Prostate gland (tissue), 2 donors: ENCODE data around the gene HOXD9. TPM values are rescaled to one million over a fixed set of nuclear protein-coding genes. Genes with fewer than 3 reads are reported as not detected.

Source experiments
- DNase-seq: peaks from one replicate; pipeline ENCODE4 v3.0.0-alpha.2; 2019; ENCODE audit warnings: low spot score
- H3K27ac ChIP-seq, 2 donors: fragments of 200-600 bp; sonication (generic); 2 replicates each; pipeline ENCODE4 v1.5.1; 2017 to 2019
- H3K27me3 ChIP-seq: fragments of 200-600 bp; sonication (generic); replicated peaks from 2 replicates; pipeline ENCODE4 v1.5.1; 2019; ENCODE audit not compliant: insufficient read depth
- H3K36me3 ChIP-seq, 2 donors: fragments of 200-600 bp; sonication (generic); 1 replicate in 1 of 2; 2 replicates in 1 of 2; pipeline versions ENCODE4 v1.5.1 to v1.8.1; 2017 to 2019
- H3K4me1 ChIP-seq: fragments of 200-600 bp; sonication (generic); replicated peaks from 2 replicates; pipeline ENCODE4 v1.5.1; 2019
- H3K4me3 ChIP-seq, 2 donors: fragments of 200-600 bp; sonication (generic); 2 replicates each; pipeline ENCODE4 v1.5.1; 2017 to 2019
- H3K9me3 ChIP-seq: fragments of 200-600 bp; sonication (generic); 2 replicates; pipeline ENCODE4 v1.5.1; 2017
- POLR2A ChIP-seq: fragments of 450-650 bp; IDR thresholded peaks from one replicate; pipeline ENCODE4 v1.6.1; 2016; ENCODE audit warnings: antibody characterized with exemption, mild to moderate bottlenecking
- POLR2AphosphoS5 ChIP-seq: sonication (generic); formaldehyde crosslinking; IDR thresholded peaks from one replicate; pipeline ENCODE4 v1.6.1; 2017; ENCODE audit warnings: antibody characterized with exemption
- WGBS: methylation state at CpG from one replicate; pipeline ENCODE4 v1.1.5; 2018; 5-methylcytosine and 5-hydroxymethylcytosine counted together
- intact Hi-C: fragments of 100-400 bp; cut with DNase I; formaldehyde crosslinking; loops from one replicate; pipeline ENCODE4 v1.14.2; 2022
- total RNA-seq, 2 donors: library from RNA; depleted of rRNA; stranded (reverse); fragments of >200 nt; gene quantifications; one replicate each; pipeline ENCODE4 v1.1.0, GENCODE V29; 2016
- TF ChIP-seq, protein P1 (sequence below), 4 experiments: fragments of 200-600 bp in 2 of 4; fragments of 450-650 bp in 2 of 4; sonication (generic) in 2 of 4; IDR thresholded peaks; 1 replicate in 3 of 4; 2 replicates in 1 of 4; pipeline ENCODE4 v1.5.1; 2016 to 2019; ENCODE audit warnings: antibody characterized with exemption in 4 of 4, mild to moderate bottlenecking in 2 of 4, moderate library complexity in 2 of 4

Gene HOXD9
- total RNA-seq, 2 donors from 2014 or later: 5.9 to 29.1 TPM

DNA sequence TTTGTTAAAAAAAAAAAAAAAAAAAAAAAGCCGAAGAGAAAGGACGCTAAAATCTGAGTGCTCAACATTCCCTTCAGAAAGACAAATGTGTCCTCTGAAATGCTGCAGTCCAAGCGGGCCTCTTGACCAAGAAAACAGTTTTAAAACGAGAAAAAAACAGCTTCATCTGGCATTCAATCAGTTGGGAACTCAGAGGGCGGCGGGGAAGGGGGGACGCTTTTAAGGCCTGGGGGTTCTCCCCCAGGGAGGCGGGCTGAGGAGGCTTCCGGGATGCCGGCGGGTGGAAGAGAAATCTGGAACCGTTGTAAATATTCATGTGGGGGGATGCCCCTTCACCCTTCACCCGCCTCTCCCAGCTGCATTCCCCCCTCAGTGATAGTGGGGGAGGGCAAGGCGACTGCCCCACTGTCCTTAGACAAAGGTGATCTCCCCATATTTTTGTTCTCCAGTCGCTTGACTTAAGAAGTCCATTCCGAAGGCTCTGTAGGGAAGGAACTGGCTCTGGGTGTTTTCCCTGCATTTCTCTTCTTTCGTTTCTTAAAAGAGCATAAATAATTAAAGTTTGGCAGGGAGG lies 18.7 kb upstream of the HOXD9 start:
- Histone ChIP-seq H3K4me1 (no peaks in the 10 kb centered on the region), H3K36me3 (no peaks in the 10 kb centered on the region), H3K9me3 (no peaks in the 10 kb centered on the region), H3K27ac (peak overlapping the region; percentile 87 to 89), H3K27me3 (peaks cover 22% of the 10 kb centered on the region), H3K4me3 (peak overlapping the region; percentile 32 to 45)
- DNase-seq: peak; percentile 13
- no peak for TF ChIP-seq POLR2A
- intact Hi-C loops: no loop called here
- WGBS: 13% methylated on average over 17 of the region's 17 CpGs

DNA sequence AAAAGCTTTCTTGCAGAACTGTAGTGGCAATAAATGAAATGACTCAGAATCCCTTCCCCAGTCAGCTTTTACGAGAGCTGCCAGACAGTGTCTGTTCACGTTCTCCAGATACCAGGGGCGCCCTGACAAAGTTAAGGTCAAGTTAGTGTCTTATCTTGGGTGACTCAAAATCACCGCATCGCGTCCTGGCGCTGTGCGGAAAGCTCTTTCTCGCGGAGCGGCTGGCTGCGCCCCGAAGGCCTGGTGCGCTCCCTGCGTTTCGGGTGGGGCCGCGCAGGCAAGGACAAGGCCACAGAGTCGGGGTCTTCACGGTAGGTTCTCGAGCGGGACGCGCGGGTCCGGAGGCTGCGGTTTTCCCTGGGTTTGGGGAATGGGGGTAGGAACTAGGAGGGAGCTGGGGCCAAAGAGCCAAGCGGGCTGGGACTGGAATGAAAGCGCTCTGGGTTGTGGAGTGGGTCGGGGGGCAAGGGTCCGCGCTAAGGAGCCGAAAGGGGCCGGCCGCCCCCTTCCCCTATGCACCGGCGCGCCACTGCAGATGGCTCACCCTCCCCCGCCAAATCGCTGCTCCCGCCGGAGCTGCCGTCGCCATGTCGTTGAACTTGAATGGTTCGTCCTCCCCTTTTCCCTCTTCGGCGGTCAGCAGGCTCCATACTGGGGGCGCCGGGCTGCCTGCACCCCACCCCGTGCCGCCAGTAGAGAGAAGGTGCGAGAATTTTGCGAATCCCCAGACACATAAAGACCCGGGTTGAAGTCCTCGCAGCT lies 18.0 kb upstream of the HOXD9 start:
- TF ChIP-seq POLR2A: peak; percentile 40
- peak; percentile 23 for TF ChIP-seq POLR2AphosphoS5
- TF ChIP-seq, protein P1, sequence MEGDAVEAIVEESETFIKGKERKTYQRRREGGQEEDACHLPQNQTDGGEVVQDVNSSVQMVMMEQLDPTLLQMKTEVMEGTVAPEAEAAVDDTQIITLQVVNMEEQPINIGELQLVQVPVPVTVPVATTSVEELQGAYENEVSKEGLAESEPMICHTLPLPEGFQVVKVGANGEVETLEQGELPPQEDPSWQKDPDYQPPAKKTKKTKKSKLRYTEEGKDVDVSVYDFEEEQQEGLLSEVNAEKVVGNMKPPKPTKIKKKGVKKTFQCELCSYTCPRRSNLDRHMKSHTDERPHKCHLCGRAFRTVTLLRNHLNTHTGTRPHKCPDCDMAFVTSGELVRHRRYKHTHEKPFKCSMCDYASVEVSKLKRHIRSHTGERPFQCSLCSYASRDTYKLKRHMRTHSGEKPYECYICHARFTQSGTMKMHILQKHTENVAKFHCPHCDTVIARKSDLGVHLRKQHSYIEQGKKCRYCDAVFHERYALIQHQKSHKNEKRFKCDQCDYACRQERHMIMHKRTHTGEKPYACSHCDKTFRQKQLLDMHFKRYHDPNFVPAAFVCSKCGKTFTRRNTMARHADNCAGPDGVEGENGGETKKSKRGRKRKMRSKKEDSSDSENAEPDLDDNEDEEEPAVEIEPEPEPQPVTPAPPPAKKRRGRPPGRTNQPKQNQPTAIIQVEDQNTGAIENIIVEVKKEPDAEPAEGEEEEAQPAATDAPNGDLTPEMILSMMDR (IDR thresholded peaks at IDR 0.05): peak in 2 of 4 experiments; percentile 13
- H3K9me3 ChIP-seq: no peaks in the 10 kb centered on the region
- 4% methylated on average over 56 of the region's 56 CpGs for WGBS
- no peaks in the 10 kb centered on the region for H3K4me1 ChIP-seq
- intact Hi-C loops: no loop called here
- peaks cover 21% of the 10 kb centered on the region for H3K27me3 ChIP-seq
- DNase-seq: no peak
- peak overlapping the region; percentile 87 to 89 for H3K27ac ChIP-seq
- H3K4me3 ChIP-seq: peak overlapping the region; percentile 32 to 45
- H3K36me3 ChIP-seq: no peaks in the 10 kb centered on the region

DNA sequence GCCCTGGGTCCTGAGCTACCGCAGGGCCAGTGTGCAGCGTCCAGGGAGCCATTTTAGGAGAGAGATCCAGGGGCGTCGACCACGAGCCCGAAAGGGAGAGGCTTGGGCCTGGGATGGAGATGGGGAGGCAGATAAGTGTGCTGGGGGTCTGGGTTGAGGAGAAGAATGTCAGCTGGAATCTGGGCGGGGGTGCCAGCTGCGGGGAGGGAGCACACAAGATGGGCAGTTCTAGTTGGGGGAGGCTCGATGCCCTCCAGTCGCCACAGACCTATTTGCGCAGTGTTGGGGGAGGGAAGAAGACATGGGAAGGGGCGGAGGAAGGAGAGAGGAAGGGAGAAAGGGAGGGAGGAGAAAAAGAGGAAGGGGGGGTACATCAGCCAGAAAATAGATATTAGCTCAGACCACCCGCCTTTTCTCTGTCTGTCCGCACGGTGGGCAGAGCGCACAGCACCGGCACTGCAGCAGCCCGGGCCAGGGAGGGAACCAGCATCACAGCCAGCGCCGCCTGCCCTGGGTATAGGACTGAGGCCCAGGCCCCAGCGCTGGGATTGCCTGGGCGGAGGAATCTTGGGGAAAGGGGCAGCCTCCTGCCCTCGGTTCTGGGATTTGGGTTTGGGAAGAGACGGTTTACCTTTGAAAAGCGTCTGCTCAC lies 17.3 kb upstream of the HOXD9 start:
- no peaks in the 10 kb centered on the region for H3K36me3 ChIP-seq
- TF ChIP-seq POLR2A (no peak), POLR2AphosphoS5 (no peak)
- TF ChIP-seq, protein P1 (IDR thresholded peaks at IDR 0.05): no peak
- WGBS: 21% methylated on average over 25 of the region's 25 CpGs
- peak overlapping the region; percentile 87 to 89 for H3K27ac ChIP-seq
- intact Hi-C loops: no loop called here
- no peaks in the 10 kb centered on the region for H3K4me1 ChIP-seq
- H3K9me3 ChIP-seq: no peaks in the 10 kb centered on the region
- H3K4me3 ChIP-seq: peak overlapping the region; percentile 32 to 45
- no peak for DNase-seq
- H3K27me3 ChIP-seq: peaks cover 22% of the 10 kb centered on the region

DNA sequence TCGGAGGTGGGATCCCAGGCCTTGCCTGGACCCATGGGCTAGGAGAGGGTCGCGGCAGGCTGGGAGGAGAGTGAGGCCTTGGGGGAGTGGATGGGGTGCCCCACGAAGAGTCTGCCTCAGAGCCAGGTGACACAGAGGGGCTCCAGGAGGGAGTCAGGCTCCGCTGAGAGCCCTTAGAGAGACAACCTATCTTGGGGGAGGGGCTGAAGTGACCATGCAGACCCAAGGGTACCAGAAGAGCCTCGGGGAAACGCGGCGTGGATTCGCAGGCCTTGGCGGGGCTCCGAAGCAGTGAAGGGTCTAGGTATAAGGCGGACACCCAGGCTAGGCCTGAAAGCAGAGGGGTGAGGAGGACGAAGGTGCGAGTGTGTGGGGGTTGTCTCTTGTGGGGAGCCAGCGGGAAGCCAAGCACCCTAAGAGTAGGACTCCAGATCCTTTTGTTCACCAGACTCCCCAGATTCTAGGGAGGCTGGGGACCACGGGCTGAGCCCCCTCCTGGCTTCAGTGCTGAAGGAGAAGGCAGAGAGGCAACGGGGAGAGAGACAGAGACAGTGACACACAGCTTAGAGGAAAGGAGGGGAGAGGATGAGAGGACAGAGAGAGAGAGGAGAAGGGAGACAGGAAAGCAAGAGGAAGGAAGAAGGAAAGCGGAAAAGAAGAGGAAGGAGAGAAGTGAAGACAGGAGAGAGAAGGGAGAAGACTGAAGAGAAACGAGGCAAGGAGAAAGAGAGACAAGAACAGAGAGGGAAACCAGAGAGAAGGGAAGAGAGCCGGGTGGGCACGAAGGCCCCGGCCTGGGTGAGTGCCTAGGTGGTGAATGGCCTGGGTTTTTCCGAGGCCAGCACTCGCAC lies 16.6 kb upstream of the HOXD9 start:
- Histone ChIP-seq H3K36me3 (no peaks in the 10 kb centered on the region), H3K27ac (peak overlapping the region; percentile 87 to 89), H3K27me3 (peaks cover 22% of the 10 kb centered on the region), H3K9me3 (no peaks in the 10 kb centered on the region), H3K4me3 (peak overlapping the region; percentile 32 to 45), H3K4me1 (no peaks in the 10 kb centered on the region)
- WGBS: 24% methylated on average over 25 of the region's 25 CpGs
- DNase-seq: no peak
- TF ChIP-seq POLR2A: no peak
- TF ChIP-seq, protein P1 (IDR thresholded peaks at IDR 0.05): no peak
- no peak for TF ChIP-seq POLR2AphosphoS5
- intact Hi-C loops: no loop called here
